GM23338 (cell line): ENCODE data around the gene CYFIP1. TPM values are rescaled to one million over a fixed set of nuclear protein-coding genes. Genes with fewer than 3 reads are reported as not detected.

ENCODE experiments used
- ATAC-seq: fragments of 200-7000 bp; cut with Tn5 transposase; 3 replicates; pipeline ENCODE4 v1.9.1; 2020
- DNase-seq: peaks from one replicate; pipeline ENCODE4 v3.0.0-alpha.2; 2015; ENCODE audit warnings: low spot score
- H2AFZ ChIP-seq: fragments of 200-600 bp; sonication (generic); 2 replicates; pipeline ENCODE4 v1.8.0; 2016; ENCODE audit warnings: antibody characterized with exemption, mild to moderate bottlenecking, moderate library complexity
- H3F3A ChIP-seq: fragments of 200-600 bp; sonication (generic); replicated peaks from 2 replicates; pipeline ENCODE4 v1.8.0; 2017; ENCODE audit warnings: antibody characterized with exemption, mixed run types, low read depth
- H3K27ac ChIP-seq: fragments of 200-600 bp; sonication (generic); 2 replicates; pipeline ENCODE4 v1.6.1; 2016; ENCODE audit warnings: low read depth
- H3K27me3 ChIP-seq: fragments of 200-600 bp; sonication (generic); 2 replicates; pipeline ENCODE4 v1.8.0; 2016; ENCODE audit warnings: mild to moderate bottlenecking, mixed run types, moderate library complexity; ENCODE audit not compliant: insufficient read depth
- H3K36me3 ChIP-seq: fragments of 200-600 bp; sonication (generic); 2 replicates; pipeline ENCODE4 v1.8.0; 2016; ENCODE audit warnings: mild to moderate bottlenecking; ENCODE audit not compliant: insufficient read depth
- H3K4me1 ChIP-seq: fragments of 200-600 bp; sonication (generic); 2 replicates; pipeline ENCODE4 v1.8.0; 2016; ENCODE audit warnings: mild to moderate bottlenecking, moderate library complexity; ENCODE audit not compliant: insufficient read depth
- H3K4me2 ChIP-seq: fragments of 200-600 bp; sonication (generic); 2 replicates; pipeline ENCODE4 v1.7.1; 2017; ENCODE audit warnings: mixed run types
- H3K4me3 ChIP-seq: fragments of 200-600 bp; sonication (generic); 2 replicates; pipeline ENCODE4 v1.6.1; 2016; ENCODE audit warnings: mixed run types
- H3K79me2 ChIP-seq: fragments of 200-600 bp; sonication (generic); replicated peaks from 2 replicates; pipeline ENCODE4 v1.8.0; 2017; ENCODE audit warnings: mild to moderate bottlenecking; ENCODE audit not compliant: insufficient read depth
- H3K9me2 ChIP-seq: fragments of 200-600 bp; sonication (generic); 2 replicates; pipeline ENCODE4 v1.8.0; 2017; ENCODE audit not compliant: insufficient read depth
- H4K20me1 ChIP-seq: fragments of 200-600 bp; sonication (generic); replicated peaks from 2 replicates; pipeline ENCODE4 v1.8.0; 2017; ENCODE audit warnings: mild to moderate bottlenecking; ENCODE audit not compliant: insufficient read depth
- H3K27ac Mint-ChIP-seq: 2 replicates; pipeline ENCODE4 v1.8.0; 2020; ENCODE audit warnings: inconsistent platforms, mild to moderate bottlenecking, moderate library complexity, mixed read lengths
- H3K27me3 Mint-ChIP-seq: 3 replicates; pipeline ENCODE4 v1.8.0; 2022; ENCODE audit warnings: low read depth, mild to moderate bottlenecking, moderate library complexity, mixed read lengths, inconsistent platforms; ENCODE audit not compliant: insufficient read depth, poor library complexity
- H3K36me3 Mint-ChIP-seq: 3 replicates; pipeline ENCODE4 v1.8.0; 2021; ENCODE audit warnings: low read depth, mild to moderate bottlenecking, inconsistent platforms, moderate library complexity, mixed read lengths
- H3K4me1 Mint-ChIP-seq: 3 replicates; pipeline ENCODE4 v1.8.0; 2020; ENCODE audit warnings: mild to moderate bottlenecking, inconsistent platforms, mixed read lengths
- H3K4me3 Mint-ChIP-seq: 3 replicates; pipeline ENCODE4 v1.8.0; 2021; ENCODE audit warnings: moderate library complexity, mild to moderate bottlenecking, inconsistent platforms, mixed read lengths
- H3K9me3 Mint-ChIP-seq: 3 replicates; pipeline ENCODE4 v1.8.0; 2020; ENCODE audit warnings: moderate library complexity, mild to moderate bottlenecking, inconsistent platforms, mixed read lengths
- CREB1 ChIP-seq: fragments of 250-450 bp; sonication (Bioruptor Pico); IDR thresholded peaks from 2 replicates; pipeline ENCODE4 v1.5.0; 2020; ENCODE audit warnings: low read depth, mild to moderate bottlenecking, moderate library complexity
- ETS1 ChIP-seq: IDR thresholded peaks from 2 replicates; pipeline ENCODE4 v1.6.1; 2016; ENCODE audit warnings: antibody characterized with exemption
- EZH2 ChIP-seq: fragments of 200-600 bp; sonication (generic); IDR thresholded peaks from one replicate; pipeline ENCODE4 v1.8.0; 2017; ENCODE audit warnings: antibody characterized with exemption, mild to moderate bottlenecking, low read depth; ENCODE audit not compliant: unreplicated experiment
- EZH2phosphoT487 ChIP-seq: fragments of 200-600 bp; sonication (generic); IDR thresholded peaks from one replicate; pipeline ENCODE4 v1.8.1; 2018; ENCODE audit warnings: antibody characterized with exemption; ENCODE audit not compliant: unreplicated experiment
- JUNB ChIP-seq: IDR thresholded peaks from one replicate; pipeline ENCODE4 v1.6.1; 2016; ENCODE audit warnings: antibody characterized with exemption; ENCODE audit not compliant: unreplicated experiment
- NANOG ChIP-seq: IDR thresholded peaks from 2 replicates; pipeline ENCODE4 v1.6.1; 2016; ENCODE audit warnings: antibody characterized with exemption, borderline replicate concordance
- POLR2AphosphoS5 ChIP-seq: IDR thresholded peaks from 2 replicates; pipeline ENCODE4 v1.6.1; 2016; ENCODE audit warnings: antibody characterized with exemption, low read depth
- STAT1 ChIP-seq: IDR thresholded peaks from one replicate; pipeline ENCODE4 v1.6.1; 2016; ENCODE audit warnings: antibody characterized with exemption; ENCODE audit not compliant: unreplicated experiment
- ZNF114 ChIP-seq: fragments of 250-450 bp; sonication (Bioruptor Pico); IDR thresholded peaks from 2 replicates; pipeline ENCODE4 v1.5.0; 2020; ENCODE audit warnings: mild to moderate bottlenecking, moderate library complexity
- ZNF331 ChIP-seq: fragments of 250-450 bp; sonication (Bioruptor Pico); IDR thresholded peaks from 2 replicates; pipeline ENCODE4 v1.5.0; 2020; ENCODE audit warnings: low read depth, mild to moderate bottlenecking, moderate library complexity
- ZNF462 ChIP-seq: fragments of 250-450 bp; sonication (Bioruptor Pico); IDR thresholded peaks from 2 replicates; pipeline ENCODE4 v1.5.0; 2020; ENCODE audit warnings: mild to moderate bottlenecking, moderate library complexity
- polyA plus RNA-seq: library from polyadenylated mRNA; unstranded; fragments of >200 nt; fragmentation: Nextera tagmentation; extraction: Ambion mirVana; gene quantifications from 2 replicates; pipeline ENCODE4 v1.2.1, GENCODE V29; 2016
- total RNA-seq: library from RNA; depleted of rRNA; stranded (reverse); fragments of >200 nt; shearing (Covaris generic); gene quantifications from 2 replicates; pipeline ENCODE4 v1.2.3, GENCODE V29; 2014
- TF ChIP-seq, protein P1 (sequence below): IDR thresholded peaks from one replicate; pipeline ENCODE4 v1.6.1; 2018; ENCODE audit warnings: antibody characterized with exemption; ENCODE audit not compliant: unreplicated experiment

Gene CYFIP1
- total and polyA plus RNA-seq, 2 experiments from 2014 or later = 20.0 to 73.9 TPM

GRCh38 chr15:22907161-22907950 lies 72.8 kb downstream of the CYFIP1 start:
- Mint-ChIP-seq H3K27ac (no peak overlapping the region), H3K36me3 (peaks cover 44% of the 10 kb centered on the region), H3K4me1 (no peaks in the 10 kb centered on the region; the same call in 2 of the 3 replicates), H3K4me3 (no peak overlapping the region), H3K9me3 (no peaks in the 10 kb centered on the region), H3K27me3 (no peaks in the 10 kb centered on the region)
- Histone ChIP-seq H3K4me3 (no peak overlapping the region), H3K27ac (no peak overlapping the region), H3K9me2 (no peaks in the 10 kb centered on the region), H3K4me1 (no peaks in the 10 kb centered on the region), H3K27me3 (no peaks in the 10 kb centered on the region), H3F3A (no peaks in the 10 kb centered on the region), H3K4me2 (no peak overlapping the region), H3K79me2 (no peaks in the 10 kb centered on the region), H4K20me1 (no peaks in the 10 kb centered on the region), H3K36me3 (0 out of 2 replicates have a peak, but pooled peaks cover 5% of the 10 kb centered on the region), H2AFZ (no peak overlapping the region)
- no peak for ATAC-seq
- no peak for DNase-seq
- TF ChIP-seq, protein P1, sequence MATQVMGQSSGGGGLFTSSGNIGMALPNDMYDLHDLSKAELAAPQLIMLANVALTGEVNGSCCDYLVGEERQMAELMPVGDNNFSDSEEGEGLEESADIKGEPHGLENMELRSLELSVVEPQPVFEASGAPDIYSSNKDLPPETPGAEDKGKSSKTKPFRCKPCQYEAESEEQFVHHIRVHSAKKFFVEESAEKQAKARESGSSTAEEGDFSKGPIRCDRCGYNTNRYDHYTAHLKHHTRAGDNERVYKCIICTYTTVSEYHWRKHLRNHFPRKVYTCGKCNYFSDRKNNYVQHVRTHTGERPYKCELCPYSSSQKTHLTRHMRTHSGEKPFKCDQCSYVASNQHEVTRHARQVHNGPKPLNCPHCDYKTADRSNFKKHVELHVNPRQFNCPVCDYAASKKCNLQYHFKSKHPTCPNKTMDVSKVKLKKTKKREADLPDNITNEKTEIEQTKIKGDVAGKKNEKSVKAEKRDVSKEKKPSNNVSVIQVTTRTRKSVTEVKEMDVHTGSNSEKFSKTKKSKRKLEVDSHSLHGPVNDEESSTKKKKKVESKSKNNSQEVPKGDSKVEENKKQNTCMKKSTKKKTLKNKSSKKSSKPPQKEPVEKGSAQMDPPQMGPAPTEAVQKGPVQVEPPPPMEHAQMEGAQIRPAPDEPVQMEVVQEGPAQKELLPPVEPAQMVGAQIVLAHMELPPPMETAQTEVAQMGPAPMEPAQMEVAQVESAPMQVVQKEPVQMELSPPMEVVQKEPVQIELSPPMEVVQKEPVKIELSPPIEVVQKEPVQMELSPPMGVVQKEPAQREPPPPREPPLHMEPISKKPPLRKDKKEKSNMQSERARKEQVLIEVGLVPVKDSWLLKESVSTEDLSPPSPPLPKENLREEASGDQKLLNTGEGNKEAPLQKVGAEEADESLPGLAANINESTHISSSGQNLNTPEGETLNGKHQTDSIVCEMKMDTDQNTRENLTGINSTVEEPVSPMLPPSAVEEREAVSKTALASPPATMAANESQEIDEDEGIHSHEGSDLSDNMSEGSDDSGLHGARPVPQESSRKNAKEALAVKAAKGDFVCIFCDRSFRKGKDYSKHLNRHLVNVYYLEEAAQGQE = no peak
- no peak for TF ChIP-seq EZH2phosphoT487
- no peak for TF ChIP-seq ETS1
- no peak for TF ChIP-seq NANOG
- no peak for TF ChIP-seq POLR2AphosphoS5
- no peak for TF ChIP-seq STAT1
- TF ChIP-seq ZNF114 (CRISPR knock-in tag) = no peak
- no peak for TF ChIP-seq JUNB
- no peak for TF ChIP-seq ZNF462 (CRISPR knock-in tag)
- no peak for TF ChIP-seq ZNF331 (CRISPR knock-in tag)
- no peak for TF ChIP-seq CREB1 (CRISPR knock-in tag)
- TF ChIP-seq EZH2 = no peak
